AG04449 (cell line): ENCODE results near the gene ITGB4.

ENCODE experiments used
- CTCF ChIA-PET: fragments of 350-600 bp; formaldehyde crosslinking; extraction: SDS; loops from one replicate; lab custom pipeline; 2021; ENCODE audit warnings: antibody characterized with exemption; lab: Yijun Ruan, JAX
- POLR2A ChIA-PET: fragments of 400-600, 350-600 bp; formaldehyde crosslinking; extraction: SDS; loops from one replicate; lab custom pipeline; 2020; ENCODE audit warnings: antibody characterized with exemption, inconsistent platforms; lab: Yijun Ruan, JAX
- DNase-seq: peaks from one replicate; pipeline ENCODE4 v3.0.0-alpha.2; 2010; ENCODE audit warnings: low read depth, low spot score
- H3K4me3 ChIP-seq: 2 replicates; pipeline ENCODE4 v1.5.1; 2011; ENCODE audit warnings: low read depth, mild to moderate bottlenecking, control low read depth, low read length
- TF ChIP-seq, protein P1 (sequence below): IDR thresholded peaks from one replicate; pipeline ENCODE4 v1.5.1; 2011; ENCODE audit warnings: mild to moderate bottlenecking, moderate library complexity, low read length, control low read depth, inconsistent platforms; ENCODE audit not compliant: insufficient read depth; ENCODE audit errors: missing control alignments

The ITGB4 gene

DNA sequence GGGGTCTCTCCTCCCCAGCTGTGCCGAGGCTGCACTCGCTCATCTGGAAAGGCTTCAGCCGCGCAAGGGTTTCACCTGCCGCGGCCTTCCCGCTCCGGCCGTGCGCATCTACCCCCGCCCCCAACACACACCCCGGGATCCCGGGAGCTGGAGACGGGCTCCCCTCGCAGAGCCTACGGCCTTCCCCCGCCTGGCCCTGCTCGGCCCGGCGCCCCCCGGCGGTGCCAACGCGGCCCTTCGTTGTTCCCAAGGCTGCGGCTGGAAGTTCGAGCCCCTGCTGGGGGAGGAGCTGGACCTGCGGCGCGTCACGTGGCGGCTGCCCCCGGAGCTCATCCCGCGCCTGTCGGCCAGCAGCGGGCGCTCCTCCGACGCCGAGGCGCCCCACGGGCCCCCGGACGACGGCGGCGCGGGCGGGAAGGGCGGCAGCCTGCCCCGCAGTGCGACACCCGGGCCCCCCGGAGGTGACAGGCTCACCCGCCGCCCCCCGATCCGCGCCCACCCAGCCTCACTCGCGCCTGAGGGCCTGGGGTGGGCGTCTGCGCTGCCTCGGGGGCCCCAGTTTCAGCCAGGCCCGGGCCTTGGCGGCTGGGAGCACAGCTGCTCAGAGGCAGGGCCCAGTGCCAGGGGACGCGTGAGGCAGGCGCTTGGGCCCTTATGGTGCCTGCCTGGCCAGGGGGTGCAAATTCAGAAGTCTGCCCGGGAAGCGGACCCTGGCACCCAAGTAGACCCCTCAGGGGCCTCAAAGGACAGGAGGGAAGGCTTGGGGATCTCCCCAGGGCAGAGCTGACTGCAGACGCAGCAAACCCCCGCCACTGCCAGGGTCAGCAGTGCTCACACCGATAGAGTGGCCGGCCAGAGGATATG is 32.5 kb downstream of the ITGB4 start:
- TF ChIP-seq, protein P1, sequence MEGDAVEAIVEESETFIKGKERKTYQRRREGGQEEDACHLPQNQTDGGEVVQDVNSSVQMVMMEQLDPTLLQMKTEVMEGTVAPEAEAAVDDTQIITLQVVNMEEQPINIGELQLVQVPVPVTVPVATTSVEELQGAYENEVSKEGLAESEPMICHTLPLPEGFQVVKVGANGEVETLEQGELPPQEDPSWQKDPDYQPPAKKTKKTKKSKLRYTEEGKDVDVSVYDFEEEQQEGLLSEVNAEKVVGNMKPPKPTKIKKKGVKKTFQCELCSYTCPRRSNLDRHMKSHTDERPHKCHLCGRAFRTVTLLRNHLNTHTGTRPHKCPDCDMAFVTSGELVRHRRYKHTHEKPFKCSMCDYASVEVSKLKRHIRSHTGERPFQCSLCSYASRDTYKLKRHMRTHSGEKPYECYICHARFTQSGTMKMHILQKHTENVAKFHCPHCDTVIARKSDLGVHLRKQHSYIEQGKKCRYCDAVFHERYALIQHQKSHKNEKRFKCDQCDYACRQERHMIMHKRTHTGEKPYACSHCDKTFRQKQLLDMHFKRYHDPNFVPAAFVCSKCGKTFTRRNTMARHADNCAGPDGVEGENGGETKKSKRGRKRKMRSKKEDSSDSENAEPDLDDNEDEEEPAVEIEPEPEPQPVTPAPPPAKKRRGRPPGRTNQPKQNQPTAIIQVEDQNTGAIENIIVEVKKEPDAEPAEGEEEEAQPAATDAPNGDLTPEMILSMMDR, result peak; percentile 73
- H3K4me3 ChIP-seq, result peak overlapping the region; percentile 55
- DNase-seq, result no peak
- ChIA-PET POLR2A (interaction anchor here (0.9 to 2.0 kb wide), 8 partner anchors 8 to 144 kb away, joined by 3 to 11 read pairs (median 6); partner anchors contain the start of genes GALK1, RECQL5, SAP30BP and SMIM5), CTCF (interaction anchor here (0.6 to 23.0 kb wide), 70 partner anchors 9 to 835 kb away, joined by 3 to 1427 read pairs (median 4); partner anchors contain the start of genes GALK1, MIF4GD, RECQL5 and SAP30BP)

DNA sequence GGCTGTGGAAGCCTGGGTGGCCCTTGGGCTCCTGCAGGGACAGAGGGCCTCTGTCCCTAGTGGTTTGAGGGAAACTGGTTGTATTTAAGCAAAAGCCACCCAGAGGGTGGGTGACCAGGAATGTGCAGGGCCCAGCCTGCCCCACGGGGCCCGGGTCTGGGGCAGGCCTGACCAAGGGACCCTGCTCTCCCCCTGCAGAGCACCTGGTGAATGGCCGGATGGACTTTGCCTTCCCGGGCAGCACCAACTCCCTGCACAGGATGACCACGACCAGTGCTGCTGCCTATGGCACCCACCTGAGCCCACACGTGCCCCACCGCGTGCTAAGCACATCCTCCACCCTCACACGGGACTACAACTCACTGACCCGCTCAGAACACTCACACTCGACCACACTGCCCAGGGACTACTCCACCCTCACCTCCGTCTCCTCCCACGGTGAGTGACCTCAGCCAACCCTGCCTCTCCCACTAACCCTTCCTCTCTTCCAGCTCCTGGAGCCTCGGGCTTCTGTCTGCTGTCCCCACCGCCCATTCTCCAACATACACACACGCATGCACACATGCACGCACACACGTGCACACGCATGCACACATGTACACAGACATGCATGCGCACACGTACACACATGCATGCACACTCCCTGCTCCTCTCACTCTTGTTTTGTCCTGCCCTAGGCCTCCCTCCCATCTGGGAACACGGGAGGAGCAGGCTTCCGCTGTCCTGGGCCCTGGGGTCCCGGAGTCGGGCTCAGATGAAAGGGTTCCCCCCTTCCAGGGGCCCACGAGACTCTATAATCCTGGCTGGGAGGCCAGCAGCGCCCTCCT is 33.3 kb downstream of the ITGB4 start:
- ChIA-PET POLR2A (interaction anchor here (0.9 to 2.0 kb wide), 4 partner anchors 10 to 29 kb away, joined by 3 to 11 read pairs (median 5); partner anchors contain the start of gene GALK1), CTCF (interaction anchor here (1.0 to 23.0 kb wide), 22 partner anchors 9 to 432 kb away, joined by 3 to 1427 read pairs (median 9); partner anchors contain the start of genes GALK1, RECQL5, SAP30BP and SMIM5)
- TF ChIP-seq, protein P1, result no peak
- DNase-seq, result no peak
- H3K4me3 ChIP-seq, result no peak overlapping the region

DNA sequence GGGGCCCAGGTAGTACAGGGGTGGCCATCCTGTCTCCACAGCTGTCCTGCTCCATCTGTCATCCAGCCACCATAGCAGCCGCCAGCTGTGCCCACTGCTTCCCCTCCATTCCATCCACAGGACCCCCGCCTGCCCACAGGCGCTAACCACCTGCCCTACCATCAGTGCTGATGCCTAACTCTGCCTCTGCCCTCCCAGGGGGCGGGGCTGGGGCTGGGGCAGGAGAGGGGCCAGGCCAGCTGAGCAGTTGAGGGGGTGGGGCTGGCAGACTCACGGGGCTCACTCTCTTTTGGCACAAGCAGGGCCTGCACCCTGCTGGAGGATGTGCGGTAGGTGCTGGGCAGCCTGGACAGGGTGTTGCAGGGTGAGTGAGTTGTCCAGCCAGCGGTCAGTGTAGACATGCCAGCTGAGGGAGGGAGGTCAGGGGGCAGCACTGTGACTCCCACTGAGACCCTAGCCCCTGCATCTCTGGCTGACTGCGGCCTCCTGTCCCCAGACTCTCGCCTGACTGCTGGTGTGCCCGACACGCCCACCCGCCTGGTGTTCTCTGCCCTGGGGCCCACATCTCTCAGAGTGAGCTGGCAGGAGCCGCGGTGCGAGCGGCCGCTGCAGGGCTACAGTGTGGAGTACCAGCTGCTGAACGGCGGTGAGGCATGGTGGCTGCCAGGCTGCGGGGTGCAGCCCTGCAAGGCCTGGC is 34.1 kb downstream of the ITGB4 start:
- H3K4me3 ChIP-seq, result no peak overlapping the region
- ChIA-PET POLR2A (interaction anchor here (2.0 kb wide), 1 partner anchor 25 kb away, joined by 11 read pairs; no protein-coding TSS in a partner anchor), CTCF (interaction anchor here (2.3 to 23.0 kb wide), 6 partner anchors 8 to 238 kb away, joined by 10 to 1427 read pairs (median 22); partner anchors contain the start of genes GALK1, RECQL5, SAP30BP and SMIM5)
- TF ChIP-seq, protein P1, result no peak
- no peak for DNase-seq

DNA sequence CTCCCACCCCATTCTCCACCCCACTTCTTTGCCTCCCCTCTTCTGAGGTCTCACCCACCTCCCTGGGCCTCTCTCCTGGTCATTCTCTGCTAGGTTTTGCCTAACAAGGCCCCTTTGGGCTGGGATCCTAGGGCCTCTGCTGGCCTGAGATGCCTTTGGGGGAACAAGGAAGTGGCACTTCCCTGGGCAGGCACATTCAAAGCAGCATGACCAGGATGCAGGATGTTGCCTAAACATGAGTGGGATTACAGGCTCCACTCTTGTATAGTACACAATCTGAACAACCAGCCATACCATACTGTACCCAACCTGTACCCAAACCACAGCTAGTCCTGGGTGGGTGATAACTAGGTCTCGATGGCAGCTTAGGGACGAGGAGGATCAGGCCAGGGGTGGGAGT is 34.7 kb downstream of the ITGB4 start:
- TF ChIP-seq, protein P1, result no peak
- H3K4me3 ChIP-seq, result no peak overlapping the region
- ChIA-PET POLR2A (no interaction called here), CTCF (interaction anchor here (0.6 to 23.0 kb wide), 3 partner anchors 7 to 123 kb away, joined by 3 to 1427 read pairs (median 99); partner anchors contain the start of gene SMIM5)
- DNase-seq, result no peak

DNA sequence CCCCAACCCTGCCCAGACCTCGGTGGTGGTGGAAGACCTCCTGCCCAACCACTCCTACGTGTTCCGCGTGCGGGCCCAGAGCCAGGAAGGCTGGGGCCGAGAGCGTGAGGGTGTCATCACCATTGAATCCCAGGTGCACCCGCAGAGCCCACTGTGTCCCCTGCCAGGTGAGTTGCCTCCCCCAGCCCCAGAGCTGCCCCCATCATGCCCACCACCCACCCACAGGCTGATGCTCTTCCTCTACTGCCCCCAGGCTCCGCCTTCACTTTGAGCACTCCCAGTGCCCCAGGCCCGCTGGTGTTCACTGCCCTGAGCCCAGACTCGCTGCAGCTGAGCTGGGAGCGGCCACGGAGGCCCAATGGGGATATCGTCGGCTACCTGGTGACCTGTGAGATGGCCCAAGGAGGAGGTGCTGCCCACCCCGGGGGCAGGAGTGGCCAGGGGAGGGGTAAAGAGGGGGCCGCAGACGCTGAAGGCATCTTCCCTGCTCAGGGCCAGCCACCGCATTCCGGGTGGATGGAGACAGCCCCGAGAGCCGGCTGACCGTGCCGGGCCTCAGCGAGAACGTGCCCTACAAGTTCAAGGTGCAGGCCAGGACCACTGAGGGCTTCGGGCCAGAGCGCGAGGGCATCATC is 35.3 kb downstream of the ITGB4 start:
- H3K4me3 ChIP-seq, result no peak overlapping the region
- ChIA-PET CTCF (interaction anchor here (0.6 to 23.0 kb wide), 3 partner anchors 7 to 124 kb away, joined by 3 to 1427 read pairs (median 99); partner anchors contain the start of gene SMIM5), POLR2A (no interaction called here)
- DNase-seq, result no peak
- TF ChIP-seq, protein P1, result no peak
